SK-N-MC (cell line): ENCODE data around the gene ATP4B.

Experiments used
- EZH2 ChIP-seq: fragments of 200-600 bp; sonication (generic); IDR thresholded peaks from one replicate; pipeline ENCODE4 v1.6.1; 2017; ENCODE audit warnings: antibody characterized with exemption
- FOXP2 ChIP-seq: optimal IDR thresholded peaks from 2 replicates; pipeline ENCODE3; 2011; ENCODE audit warnings: mild to moderate bottlenecking, moderate library complexity; ENCODE audit not compliant: insufficient read depth; ENCODE audit errors: extremely low read length, control extremely low read depth
- POLR2AphosphoS5 ChIP-seq: IDR thresholded peaks from 2 replicates; pipeline ENCODE4 v1.6.1; 2012; ENCODE audit warnings: mild to moderate bottlenecking, low read depth, low read length, borderline replicate concordance

DNA sequence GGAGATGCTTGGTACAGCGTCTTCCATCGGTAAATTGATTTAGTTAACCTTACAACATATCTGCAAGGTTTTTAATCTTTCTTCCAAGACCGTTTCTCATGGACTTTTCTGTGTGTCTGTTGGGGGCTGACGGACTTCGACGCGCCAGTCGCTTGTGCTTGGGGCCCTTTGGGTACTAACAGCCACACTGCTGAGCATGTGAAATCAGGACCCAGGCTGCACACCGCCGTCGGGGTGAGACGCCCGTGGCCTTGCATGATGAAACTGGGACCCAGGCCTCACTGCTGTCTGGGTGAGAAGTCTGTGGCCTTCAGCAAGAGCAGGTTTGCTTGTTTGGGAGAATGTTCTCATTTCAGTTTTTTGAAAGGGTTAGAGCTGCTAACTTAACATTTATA, 9.8 kb downstream of the ATP4B start:
- TF ChIP-seq POLR2AphosphoS5 = no peak
- TF ChIP-seq FOXP2 = no peak
- TF ChIP-seq EZH2 = no peak
